Lower lobe of right lung (tissue), 2 donors: Measurements from ENCODE around the gene RASIP1. TPM values are rescaled to one million over a fixed set of nuclear protein-coding genes. Genes with fewer than 3 reads are reported as not detected.
A peak's percentile ranks its signal among the peaks of the same experiment; 100 is the strongest.

Experiments used
- ATAC-seq, 2 donors: fragments of 200-7000 bp; cut with Tn5 transposase; one replicate each; pipeline ENCODE4 v1.9.1; 2020 to 2022; ENCODE audit warnings: mild to moderate bottlenecking in 2 of 2, moderate library complexity in 2 of 2
- DNase-seq: peaks from one replicate; pipeline ENCODE4 v3.0.0-alpha.2; 2020
- H3K27ac ChIP-seq: fragments of 200-600 bp; one replicate; pipeline ENCODE4 v1.8.0; 2022
- H3K27me3 ChIP-seq: fragments of 200-600 bp; one replicate; pipeline ENCODE4 v1.8.0; 2022; ENCODE audit warnings: low read depth
- H3K36me3 ChIP-seq: fragments of 200-600 bp; one replicate; pipeline ENCODE4 v1.8.0; 2022; ENCODE audit warnings: mild to moderate bottlenecking
- H3K4me1 ChIP-seq: fragments of 200-600 bp; one replicate; pipeline ENCODE4 v1.8.0; 2022
- H3K4me3 ChIP-seq: fragments of 200-600 bp; one replicate; pipeline ENCODE4 v1.8.0; 2022; ENCODE audit warnings: mild to moderate bottlenecking
- H3K9me3 ChIP-seq: fragments of 200-600 bp; one replicate; pipeline ENCODE4 v1.8.0; 2022
- CTCF ChIP-seq: fragments of 200-600 bp; IDR thresholded peaks from one replicate; pipeline ENCODE4 v1.8.0; 2022; ENCODE audit warnings: antibody characterized with exemption, mild to moderate bottlenecking
- intact Hi-C: fragments of 100-400 bp; cut with DNase I; formaldehyde crosslinking; loops from one replicate; pipeline ENCODE4 v1.11.0; 2022
- total RNA-seq: library from RNA; stranded (reverse); fragmentation: NEBNext Ultra II Directional; extraction: Animal tissue kit (Norgen Biotek cat#: 25700); gene quantifications from one replicate; pipeline ENCODE4 v1.2.1, GENCODE V29; 2021
- donor health status: DM: no; HTN: yes; CAD: no; lungs with severe emphysema.

The RASIP1 gene
- total RNA-seq, 1 donor from 2014 or later = 33.4 TPM

- peak overlapping the region; percentile 38 for H3K4me3 ChIP-seq
- intact Hi-C loops = no loop called here
- peaks cover 45% of the 10 kb centered on the region for H3K4me1 ChIP-seq
- no peaks in the 10 kb centered on the region for H3K27me3 ChIP-seq
- no peaks in the 10 kb centered on the region for H3K9me3 ChIP-seq
- no peaks in the 10 kb centered on the region for H3K36me3 ChIP-seq
- ATAC-seq (no peak), DNase-seq (no peak)
- no peak for TF ChIP-seq CTCF
- H3K27ac ChIP-seq = peak overlapping the region; percentile 41
Observed at GRCh38 chr19:48715681-48716171, 24.7 kb downstream of the RASIP1 start.

- Histone ChIP-seq H3K4me3 (peak overlapping the region; percentile 81), H3K36me3 (no peaks in the 10 kb centered on the region), H3K27me3 (no peaks in the 10 kb centered on the region), H3K9me3 (no peaks in the 10 kb centered on the region), H3K4me1 (peaks cover 45% of the 10 kb centered on the region), H3K27ac (peak overlapping the region; percentile 82)
- ATAC-seq (no peak), DNase-seq (peak; percentile 49)
- TF ChIP-seq CTCF = no peak
- intact Hi-C loops = no loop called here
Observed at GRCh38 chr19:48714759-48715675, 25.4 kb downstream of the RASIP1 start.

- Histone ChIP-seq H3K4me3 (peak overlapping the region; percentile 81), H3K36me3 (no peaks in the 10 kb centered on the region), H3K9me3 (no peaks in the 10 kb centered on the region), H3K4me1 (peaks cover 36% of the 10 kb centered on the region), H3K27me3 (no peaks in the 10 kb centered on the region), H3K27ac (peak overlapping the region; percentile 82)
- intact Hi-C loops = no loop called here
- peak; percentile 97 to 98 for ATAC-seq
- no peak for TF ChIP-seq CTCF
- DNase-seq = peak; percentile 99
Observed at GRCh38 chr19:48713864-48714755, 26.3 kb downstream of the RASIP1 start.

GRCh38 chr19:48713041-48713863 is 27.2 kb downstream of the RASIP1 start:
- no peaks in the 10 kb centered on the region for H3K36me3 ChIP-seq
- ATAC-seq = no peak
- no peaks in the 10 kb centered on the region for H3K27me3 ChIP-seq
- intact Hi-C loops = no loop called here
- peaks cover 34% of the 10 kb centered on the region for H3K4me1 ChIP-seq
- no peaks in the 10 kb centered on the region for H3K9me3 ChIP-seq
- H3K4me3 ChIP-seq = peak overlapping the region; percentile 81
- TF ChIP-seq CTCF = no peak
- DNase-seq = no peak
- peak overlapping the region; percentile 60 for H3K27ac ChIP-seq
